ENCODE results near the gene CDHR5. TPM values are rescaled to one million over a fixed set of nuclear protein-coding genes. Genes with fewer than 3 reads are reported as not detected.
A peak's percentile ranks its signal among the peaks of the same experiment; 100 is the strongest.

The CDHR5 gene
- total RNA-seq, 3 donors from 2014 or later (not counting 1 experiment from before 2014, with no cell fraction given): not detected

DNA sequence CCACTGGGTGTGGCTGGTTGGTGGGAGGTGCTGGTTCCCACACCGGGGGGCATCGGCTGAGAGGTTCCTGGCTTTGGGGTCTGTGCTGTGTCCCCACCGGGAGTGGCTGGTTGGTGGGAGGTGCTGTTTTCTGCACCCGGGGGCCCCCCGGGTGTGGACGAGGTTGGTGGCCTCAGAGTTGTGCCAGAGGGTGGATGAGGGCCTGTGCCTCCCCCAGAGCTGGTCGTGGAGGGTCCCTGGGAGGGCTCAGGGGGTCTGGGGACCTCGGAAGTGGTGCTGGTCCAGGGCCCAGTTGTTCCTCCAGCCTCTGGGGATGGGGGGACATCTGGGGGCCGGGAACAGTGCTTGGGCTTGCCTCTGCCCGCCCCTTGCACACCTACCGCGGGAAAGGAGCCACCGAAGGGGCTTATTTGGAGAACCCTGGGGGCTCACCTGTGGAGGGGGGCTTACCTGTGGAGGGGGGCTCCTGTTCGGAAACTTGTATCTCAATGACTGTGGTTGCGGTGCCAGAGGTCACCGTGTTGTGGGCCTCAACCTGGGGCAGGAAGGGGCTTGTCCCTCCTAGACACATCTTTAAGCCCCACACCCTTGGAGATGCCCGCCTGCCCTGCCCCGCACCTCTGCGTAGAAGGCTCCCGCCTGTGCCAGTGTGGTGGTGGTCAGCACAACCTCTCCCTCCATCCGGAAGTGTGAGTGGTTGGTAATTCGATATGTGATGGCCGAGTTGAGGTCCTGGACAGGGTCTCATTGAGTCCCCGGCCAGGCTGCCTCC lies 5.7 kb downstream of the CDHR5 start:
- 92% methylated on average over 20 of the region's 24 CpGs for WGBS (ENCODE audit: insufficient coverage)
- H3K27ac Mint-ChIP-seq: peak overlapping the region in 1 of 2 donors; percentile 47
- peaks cover 0 to 3% of the 10 kb centered on the region in 2 donors for H3K27me3 Mint-ChIP-seq (ENCODE audit: low read depth in 2 of 2)
- H3K27ac ChIP-seq (ENCODE audit: low read length): no peak overlapping the region
- H3K36me3 ChIP-seq (ENCODE audit: control insufficient read depth, insufficient read depth, low read length): peaks cover 6% of the 10 kb centered on the region
- H3K36me3 Mint-ChIP-seq: no peaks in the 10 kb centered on the region
- H3K27me3 ChIP-seq (ENCODE audit: control insufficient read depth, insufficient read depth, low read length): no peaks in the 10 kb centered on the region
- TF ChIP-seq, protein P1, sequence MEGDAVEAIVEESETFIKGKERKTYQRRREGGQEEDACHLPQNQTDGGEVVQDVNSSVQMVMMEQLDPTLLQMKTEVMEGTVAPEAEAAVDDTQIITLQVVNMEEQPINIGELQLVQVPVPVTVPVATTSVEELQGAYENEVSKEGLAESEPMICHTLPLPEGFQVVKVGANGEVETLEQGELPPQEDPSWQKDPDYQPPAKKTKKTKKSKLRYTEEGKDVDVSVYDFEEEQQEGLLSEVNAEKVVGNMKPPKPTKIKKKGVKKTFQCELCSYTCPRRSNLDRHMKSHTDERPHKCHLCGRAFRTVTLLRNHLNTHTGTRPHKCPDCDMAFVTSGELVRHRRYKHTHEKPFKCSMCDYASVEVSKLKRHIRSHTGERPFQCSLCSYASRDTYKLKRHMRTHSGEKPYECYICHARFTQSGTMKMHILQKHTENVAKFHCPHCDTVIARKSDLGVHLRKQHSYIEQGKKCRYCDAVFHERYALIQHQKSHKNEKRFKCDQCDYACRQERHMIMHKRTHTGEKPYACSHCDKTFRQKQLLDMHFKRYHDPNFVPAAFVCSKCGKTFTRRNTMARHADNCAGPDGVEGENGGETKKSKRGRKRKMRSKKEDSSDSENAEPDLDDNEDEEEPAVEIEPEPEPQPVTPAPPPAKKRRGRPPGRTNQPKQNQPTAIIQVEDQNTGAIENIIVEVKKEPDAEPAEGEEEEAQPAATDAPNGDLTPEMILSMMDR (IDR thresholded peaks at IDR 0.05): no peak
- H3K4me3 Mint-ChIP-seq: no peak overlapping the region
- H3K4me3 ChIP-seq (ENCODE audit: low read length): no peak overlapping the region
- no peak for DNase-seq
- H3K4me1 Mint-ChIP-seq: peaks cover 0 to 16% of the 10 kb centered on the region in 2 donors
- no peak for ATAC-seq
- no peaks in the 10 kb centered on the region for H3K9me3 ChIP-seq (ENCODE audit: control insufficient read depth, insufficient read depth, low read length)
- intact Hi-C loops (cut with micrococcal nuclease): loop anchor here (5.0 to 10.0 kb wide), 2 partner anchors 42 to 106 kb away; partner anchors contain the start of gene PHRF1
- H3K9me3 Mint-ChIP-seq: no peaks in the 10 kb centered on the region
- H3K4me1 ChIP-seq (ENCODE audit: control insufficient read depth, insufficient read depth, low read length): peaks cover 26% of the 10 kb centered on the region

DNA sequence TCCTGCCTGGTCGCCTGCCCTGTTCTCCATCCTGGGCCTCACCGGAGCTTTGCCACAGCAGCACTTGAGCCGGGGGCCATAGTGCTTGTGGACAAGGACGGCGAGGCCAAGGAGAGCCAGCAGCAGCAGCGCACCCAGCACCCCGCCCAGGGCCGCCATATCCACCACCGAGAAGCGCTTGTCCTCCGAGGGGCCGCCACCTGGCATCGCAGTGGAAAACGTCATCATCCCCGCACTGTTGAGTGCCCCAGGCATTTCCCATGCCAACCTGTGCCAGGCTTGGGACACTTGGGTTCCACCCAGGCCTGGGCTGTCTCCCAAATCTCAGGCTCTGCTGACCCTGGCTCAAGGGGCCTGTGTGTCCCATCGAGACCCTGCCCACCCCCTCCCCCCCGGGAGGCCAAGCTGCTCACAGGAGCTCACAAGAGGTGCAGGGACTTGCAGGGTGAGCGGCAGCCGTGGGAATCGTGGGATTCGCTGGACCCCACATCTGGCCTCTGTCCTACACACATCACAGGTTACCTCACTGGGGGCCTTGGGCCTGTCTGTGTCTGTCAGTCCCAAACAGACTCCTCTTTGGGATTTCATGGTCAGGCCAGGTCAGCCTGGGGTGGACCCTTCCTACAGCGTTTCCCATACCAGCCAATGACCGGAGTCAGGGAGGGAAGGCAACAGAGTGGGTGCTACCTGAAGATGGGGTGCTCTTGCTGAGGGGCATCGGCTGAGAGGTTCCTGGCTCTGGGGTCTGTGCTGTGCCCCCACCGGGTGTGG lies 6.7 kb downstream of the CDHR5 start:
- Mint-ChIP-seq H3K9me3 (no peaks in the 10 kb centered on the region), H3K4me3 (no peak overlapping the region), H3K4me1 (peaks cover 0 to 17% of the 10 kb centered on the region in 2 donors), H3K27ac (peak overlapping the region in 1 of 2 donors; percentile 47), H3K36me3 (no peaks in the 10 kb centered on the region), H3K27me3 (ENCODE audit: low read depth in 2 of 2) (no peaks in the 10 kb centered on the region)
- no peak overlapping the region for H3K27ac ChIP-seq (ENCODE audit: low read length)
- DNase-seq: no peak
- intact Hi-C loops (cut with micrococcal nuclease): loop anchor here (5.0 to 10.0 kb wide), 2 partner anchors 41 to 107 kb away; partner anchors contain the start of gene PHRF1
- ATAC-seq: no peak
- no peak overlapping the region for H3K4me3 ChIP-seq (ENCODE audit: low read length)
- no peaks in the 10 kb centered on the region for H3K27me3 ChIP-seq (ENCODE audit: control insufficient read depth, insufficient read depth, low read length)
- no peaks in the 10 kb centered on the region for H3K9me3 ChIP-seq (ENCODE audit: control insufficient read depth, insufficient read depth, low read length)
- 91% methylated on average over 25 of the region's 25 CpGs for WGBS (ENCODE audit: insufficient coverage)
- TF ChIP-seq, protein P1 (IDR thresholded peaks at IDR 0.05): no peak
- H3K4me1 ChIP-seq (ENCODE audit: control insufficient read depth, insufficient read depth, low read length): peaks cover 34% of the 10 kb centered on the region
- H3K36me3 ChIP-seq (ENCODE audit: control insufficient read depth, insufficient read depth, low read length): peaks cover 11% of the 10 kb centered on the region

GRCh38 chr11:617199-617911 lies 7.4 kb downstream of the CDHR5 start:
- TF ChIP-seq, protein P1 (IDR thresholded peaks at IDR 0.05): no peak
- no peaks in the 10 kb centered on the region for H3K36me3 Mint-ChIP-seq
- Histone ChIP-seq H3K4me3 (ENCODE audit: low read length) (no peak overlapping the region), H3K9me3 (ENCODE audit: control insufficient read depth, insufficient read depth, low read length) (no peaks in the 10 kb centered on the region), H3K36me3 (ENCODE audit: control insufficient read depth, insufficient read depth, low read length) (peaks cover 18% of the 10 kb centered on the region), H3K27me3 (ENCODE audit: control insufficient read depth, insufficient read depth, low read length) (no peaks in the 10 kb centered on the region), H3K4me1 (ENCODE audit: control insufficient read depth, insufficient read depth, low read length) (peaks cover 39% of the 10 kb centered on the region), H3K27ac (ENCODE audit: low read length) (no peak overlapping the region)
- H3K27ac Mint-ChIP-seq: peak overlapping the region in 1 of 2 donors; percentile 89
- ATAC-seq: no peak
- no peaks in the 10 kb centered on the region for H3K27me3 Mint-ChIP-seq (ENCODE audit: low read depth in 2 of 2)
- peaks cover 1 to 18% of the 10 kb centered on the region in 2 donors for H3K4me1 Mint-ChIP-seq
- no peaks in the 10 kb centered on the region for H3K9me3 Mint-ChIP-seq
- no peak for DNase-seq
- no peak overlapping the region for H3K4me3 Mint-ChIP-seq
- intact Hi-C loops (cut with micrococcal nuclease): loop anchor here (5.0 to 10.0 kb wide), 2 partner anchors 40 to 107 kb away; partner anchors contain the start of gene PHRF1
- 88% methylated on average over 57 of the region's 57 CpGs for WGBS (ENCODE audit: insufficient coverage)

All from natural killer cell (primary cell).